Mucosa of descending colon (tissue), 3 donors: ENCODE results near the gene MYH3. TPM values are rescaled to one million over a fixed set of nuclear protein-coding genes. Genes with fewer than 3 reads are reported as not detected.
"Not testable (repeated sequence)": the region's sequence is repeated elsewhere in the genome, so short reads cannot be mapped to it uniquely, and the experiment has no call there.

ENCODE experiments used
- ATAC-seq: fragments of 200-7000 bp; cut with Tn5 transposase; one replicate; pipeline ENCODE4 v1.9.1; 2020; ENCODE audit warnings: mild to moderate bottlenecking, moderate library complexity
- DNase-seq, 3 donors: peaks; one replicate each; pipeline ENCODE4 v3.0.0-alpha.2; 2020
- H3K36me3 ChIP-seq: fragments of 200-600 bp; one replicate; pipeline ENCODE4 v1.8.0; 2021; ENCODE audit warnings: low read depth, mild to moderate bottlenecking
- H3K4me1 ChIP-seq: fragments of 200-600 bp; one replicate; pipeline ENCODE4 v1.8.0; 2021; ENCODE audit warnings: low read depth, mild to moderate bottlenecking
- H3K4me3 ChIP-seq: fragments of 200-600 bp; one replicate; pipeline ENCODE4 v1.8.0; 2021; ENCODE audit warnings: mild to moderate bottlenecking
- H3K9me3 ChIP-seq: fragments of 200-600 bp; one replicate; pipeline ENCODE4 v1.8.0; 2021; ENCODE audit warnings: mild to moderate bottlenecking
- intact Hi-C, 2 donors: fragments of 100-400 bp; cut with DNase I in 1 of 2; cut with micrococcal nuclease in 1 of 2; formaldehyde crosslinking; loops; one replicate each; pipeline versions ENCODE4 v1.11.0 to v1.11.1; 2022; cut with DNase I, micrococcal nuclease
- total RNA-seq, 3 donors: library from RNA; stranded (reverse); fragmentation: NEBNext Ultra II Directional in 2 of 3; extraction: Animal tissue kit (Norgen Biotek cat#: 25700) in 2 of 3; gene quantifications; one replicate each; pipeline versions ENCODE4 v1.2.1 to v1.2.4, GENCODE V29; 2021 to 2023
- TF ChIP-seq, protein P1 (sequence below): fragments of 200-600 bp; IDR thresholded peaks from one replicate; pipeline ENCODE4 v1.8.0; 2022; ENCODE audit warnings: antibody characterized with exemption, mild to moderate bottlenecking
- donor health status: DM: no; HTN: no; CAD: no; lungs with moderate emphysema.
- donor health status: DM: no; HTN: no; CAD: no.
- donor health status: DM: no; HTN: yes; CAD: no.

Gene MYH3
- total RNA-seq, 3 donors from 2014 or later = 2.0 to 3.2 (median 2.3) TPM

GRCh38 chr17:10697092-10698081, 40.3 kb upstream of the MYH3 start, which contains the start of the genes ADPRM and SCO1:
Gene ADPRM, plus strand, starts transcription at chr17:10697594. Its CDS starts 7,333 bp downstream, at chr17:10704927.
Gene SCO1, minus strand, starts transcription at chr17:10697533. Its CDS starts 26 bp downstream, at chr17:10697507.
- Histone ChIP-seq H3K36me3 (no peaks in the 10 kb centered on the region), H3K4me1 (peaks cover 11% of the 10 kb centered on the region), H3K9me3 (no peaks in the 10 kb centered on the region), H3K4me3 (peak within 1 kb of the TSS; percentile 83)
- intact Hi-C loops = no loop called here
- ATAC-seq = peak; percentile 99
- peak; percentile 95 to 97 (median 96) for DNase-seq
- TF ChIP-seq, protein P1, sequence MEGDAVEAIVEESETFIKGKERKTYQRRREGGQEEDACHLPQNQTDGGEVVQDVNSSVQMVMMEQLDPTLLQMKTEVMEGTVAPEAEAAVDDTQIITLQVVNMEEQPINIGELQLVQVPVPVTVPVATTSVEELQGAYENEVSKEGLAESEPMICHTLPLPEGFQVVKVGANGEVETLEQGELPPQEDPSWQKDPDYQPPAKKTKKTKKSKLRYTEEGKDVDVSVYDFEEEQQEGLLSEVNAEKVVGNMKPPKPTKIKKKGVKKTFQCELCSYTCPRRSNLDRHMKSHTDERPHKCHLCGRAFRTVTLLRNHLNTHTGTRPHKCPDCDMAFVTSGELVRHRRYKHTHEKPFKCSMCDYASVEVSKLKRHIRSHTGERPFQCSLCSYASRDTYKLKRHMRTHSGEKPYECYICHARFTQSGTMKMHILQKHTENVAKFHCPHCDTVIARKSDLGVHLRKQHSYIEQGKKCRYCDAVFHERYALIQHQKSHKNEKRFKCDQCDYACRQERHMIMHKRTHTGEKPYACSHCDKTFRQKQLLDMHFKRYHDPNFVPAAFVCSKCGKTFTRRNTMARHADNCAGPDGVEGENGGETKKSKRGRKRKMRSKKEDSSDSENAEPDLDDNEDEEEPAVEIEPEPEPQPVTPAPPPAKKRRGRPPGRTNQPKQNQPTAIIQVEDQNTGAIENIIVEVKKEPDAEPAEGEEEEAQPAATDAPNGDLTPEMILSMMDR = peak; percentile 29

- not testable (repeated sequence) for H3K4me3 ChIP-seq
Measured at GRCh38 chr17:10695875-10696407, 38.8 kb upstream of the MYH3 start.

DNA sequence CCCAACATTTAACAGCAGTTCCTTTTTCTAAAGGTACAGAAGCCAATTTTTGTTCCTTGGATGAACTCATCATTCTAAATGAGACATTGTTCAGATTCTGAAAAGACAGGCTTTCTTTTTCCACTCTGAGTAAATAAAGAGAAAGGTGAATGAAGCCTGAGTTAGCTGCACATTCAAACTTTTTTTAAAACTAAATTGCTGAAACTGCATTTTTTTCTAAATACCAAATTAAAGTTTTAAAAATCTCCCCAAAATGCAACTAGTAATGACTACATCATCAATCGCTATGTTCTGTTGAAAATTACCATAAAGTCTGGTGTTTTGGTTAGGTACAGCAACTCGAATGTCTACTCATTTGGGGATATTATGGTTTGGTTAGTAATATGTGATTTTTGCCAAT, 30.4 kb upstream of the MYH3 start:
- Histone ChIP-seq H3K9me3 (no peaks in the 10 kb centered on the region), H3K4me1 (no peaks in the 10 kb centered on the region), H3K4me3 (no peak overlapping the region), H3K36me3 (no peaks in the 10 kb centered on the region)
- DNase-seq (no peak), ATAC-seq (no peak)
- TF ChIP-seq, protein P1 = no peak
- intact Hi-C loops = no loop called here

More at GRCh38 chr17:10695875-10696407, 38.8 kb upstream of the MYH3 start:
- ATAC-seq, H3K9me3 ChIP-seq, H3K36me3 ChIP-seq, intact Hi-C loops: not testable (repeated sequence)
- DNase-seq = peak in 2 of 3 donors; percentile 24 to 42
- H3K4me1 ChIP-seq = peaks cover 11% of the 10 kb centered on the region

DNA sequence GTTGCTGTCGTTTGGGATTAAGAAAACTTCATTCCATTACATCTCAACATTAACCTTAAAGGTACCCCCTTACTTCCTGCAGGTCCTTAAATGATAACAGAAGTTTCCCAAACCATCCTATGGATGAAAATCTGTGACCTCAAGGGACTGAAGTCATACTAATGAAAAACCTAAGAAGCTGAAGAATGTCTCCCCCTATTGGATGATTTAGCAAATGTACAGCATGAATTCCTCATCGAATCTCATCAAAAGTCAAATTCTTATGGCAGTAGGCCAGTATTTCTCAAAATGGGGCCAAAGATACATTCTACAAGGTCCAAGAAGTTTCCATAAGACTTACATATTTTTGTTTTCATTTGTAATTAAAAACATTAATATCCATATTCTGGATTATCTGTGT, 26.7 kb upstream of the MYH3 start:
- Histone ChIP-seq H3K4me1 (no peaks in the 10 kb centered on the region), H3K4me3 (no peak overlapping the region), H3K9me3 (no peaks in the 10 kb centered on the region), H3K36me3 (peaks cover 8% of the 10 kb centered on the region)
- no peak for ATAC-seq
- TF ChIP-seq, protein P1 = peak; percentile 27
- no peak for DNase-seq
- intact Hi-C loops = no loop called here

DNA sequence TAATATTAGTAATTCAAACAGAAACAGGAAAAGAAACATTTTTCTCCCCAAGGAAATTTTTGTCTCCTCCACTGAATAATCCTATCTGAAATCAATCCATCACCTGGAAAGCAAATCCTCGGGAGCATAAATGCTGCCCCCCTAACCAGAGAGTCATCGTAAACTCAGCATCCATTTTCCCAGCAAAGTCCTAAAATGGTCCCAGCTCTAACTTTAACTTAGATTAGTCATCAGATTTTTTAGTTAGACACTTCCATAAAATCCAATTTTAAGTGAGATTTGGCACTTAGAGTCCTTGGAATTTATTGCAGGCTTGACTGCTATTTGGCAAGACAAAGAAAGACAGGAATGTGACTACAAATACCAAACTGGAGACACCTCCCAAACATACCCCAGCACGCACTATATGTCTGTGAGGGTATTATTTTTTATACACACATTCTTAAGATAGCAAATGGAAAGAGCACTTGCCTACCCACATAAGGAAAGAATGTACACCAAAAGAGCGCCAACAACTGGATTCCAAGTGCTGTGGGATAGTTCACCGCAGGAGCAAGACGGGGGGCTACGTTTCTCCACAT, 24.8 kb upstream of the MYH3 start:
- DNase-seq = no peak
- intact Hi-C loops = no loop called here
- TF ChIP-seq, protein P1 = no peak
- no peak for ATAC-seq
- no peaks in the 10 kb centered on the region for H3K4me1 ChIP-seq
- H3K36me3 ChIP-seq = peaks cover 8% of the 10 kb centered on the region
- H3K9me3 ChIP-seq = no peaks in the 10 kb centered on the region
- H3K4me3 ChIP-seq = no peak overlapping the region

GRCh38 chr17:10674704-10675103, 17.6 kb upstream of the MYH3 start:
- H3K36me3 ChIP-seq = no peaks in the 10 kb centered on the region
- H3K4me1 ChIP-seq = no peaks in the 10 kb centered on the region
- no peaks in the 10 kb centered on the region for H3K9me3 ChIP-seq
- ATAC-seq (no peak), DNase-seq (no peak)
- TF ChIP-seq, protein P1 = no peak
- H3K4me3 ChIP-seq = no peak overlapping the region
- intact Hi-C loops = no loop called here
